Right hindlimb (tissue), 1 donor: ENCODE results near the gene BPIFB2.

Experiments used
- DNase-seq: peaks from one replicate; pipeline ENCODE4 v3.0.0-alpha.2; 2018

BPIFB2 gene

DNA sequence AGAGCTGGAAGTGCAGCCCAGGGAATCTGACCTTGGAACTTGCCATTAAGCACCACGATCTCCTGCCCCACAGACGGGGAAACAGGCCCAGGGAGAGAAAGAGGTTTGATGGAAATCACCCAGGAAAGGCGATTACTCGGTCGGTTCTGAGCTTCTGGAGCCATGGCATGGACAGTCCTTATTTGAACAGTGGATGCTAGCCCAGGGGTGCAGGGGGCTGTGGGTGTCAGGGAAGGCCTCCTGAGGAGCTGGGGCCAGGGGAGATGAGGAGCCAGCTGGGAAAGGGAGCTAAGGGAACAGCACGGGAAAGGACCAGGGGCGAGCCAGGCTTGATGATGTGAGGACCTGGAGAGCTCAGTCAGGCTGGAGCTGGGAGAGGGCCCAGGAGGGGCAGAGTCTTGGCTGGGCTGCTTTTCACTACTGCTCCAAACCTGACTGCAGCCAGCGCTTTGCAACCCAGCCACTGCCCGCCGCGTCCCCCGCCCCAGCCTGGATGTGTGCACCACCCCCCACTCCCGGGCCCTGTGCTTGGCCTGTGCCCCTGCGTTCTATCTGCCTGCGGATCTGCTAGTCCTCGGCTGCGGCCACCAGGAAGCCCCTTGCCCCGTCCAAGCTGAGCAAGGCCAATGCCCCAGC, 21.1 kb upstream of the BPIFB2 start:
- no peak for DNase-seq

DNA sequence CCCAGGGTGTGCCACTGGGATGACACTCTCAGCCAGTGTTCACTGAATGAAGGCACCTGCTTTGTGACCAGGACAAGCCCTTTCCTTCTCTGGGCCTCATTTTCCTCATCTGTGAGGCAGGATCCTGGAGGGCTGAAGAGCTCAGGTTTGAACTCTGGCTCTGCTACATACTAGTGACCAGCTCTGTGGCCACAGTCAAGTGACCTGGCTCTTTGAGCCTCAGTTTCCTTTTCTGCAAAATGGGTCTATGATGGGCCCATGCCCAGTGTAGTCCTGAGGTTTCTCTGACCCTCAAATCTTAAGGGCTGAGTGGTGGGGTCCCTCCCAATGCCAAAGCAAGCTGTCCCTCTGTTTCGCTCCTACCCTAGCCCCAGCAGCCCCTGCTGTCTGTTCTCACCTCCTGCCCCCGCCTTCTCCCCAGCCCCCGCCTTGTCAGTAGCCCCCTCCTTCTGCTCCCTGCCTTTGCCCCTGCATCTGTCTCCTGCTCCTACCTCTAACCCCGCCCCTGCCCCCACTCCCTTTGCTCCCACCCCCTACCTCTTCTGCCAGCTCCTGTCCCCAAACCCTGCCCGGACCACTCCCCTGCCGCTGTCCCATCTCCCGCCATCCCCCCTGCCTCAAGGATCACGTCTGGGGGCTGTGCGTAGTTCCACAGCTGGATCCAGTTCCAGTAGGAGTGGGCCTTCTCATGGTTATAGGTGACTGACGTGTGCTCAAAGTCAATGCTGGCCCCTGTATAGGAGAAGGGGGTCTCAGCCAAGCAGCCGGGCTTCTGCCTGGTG, 20.3 kb upstream of the BPIFB2 start:
- DNase-seq, result no peak

DNA sequence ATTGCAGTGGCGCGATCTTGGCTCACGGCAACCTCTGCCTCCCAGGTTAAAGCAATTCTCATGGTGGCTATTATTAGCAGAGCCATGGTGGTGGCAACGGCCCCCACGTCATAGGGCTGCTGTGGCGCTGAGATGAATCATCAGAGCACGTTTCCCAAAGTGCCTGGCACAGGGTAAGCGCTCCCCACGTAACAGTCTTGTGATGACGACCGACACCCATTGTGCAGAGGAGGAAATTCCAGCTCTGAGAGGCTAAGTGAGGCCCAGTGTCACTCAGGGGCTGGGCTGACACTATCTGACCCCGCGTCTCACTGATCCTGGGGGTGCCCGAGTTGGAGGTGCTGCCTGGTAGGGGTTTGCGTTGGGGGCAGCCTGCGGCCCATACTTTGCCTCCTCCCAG, 19.5 kb upstream of the BPIFB2 start:
- no peak for DNase-seq

DNA sequence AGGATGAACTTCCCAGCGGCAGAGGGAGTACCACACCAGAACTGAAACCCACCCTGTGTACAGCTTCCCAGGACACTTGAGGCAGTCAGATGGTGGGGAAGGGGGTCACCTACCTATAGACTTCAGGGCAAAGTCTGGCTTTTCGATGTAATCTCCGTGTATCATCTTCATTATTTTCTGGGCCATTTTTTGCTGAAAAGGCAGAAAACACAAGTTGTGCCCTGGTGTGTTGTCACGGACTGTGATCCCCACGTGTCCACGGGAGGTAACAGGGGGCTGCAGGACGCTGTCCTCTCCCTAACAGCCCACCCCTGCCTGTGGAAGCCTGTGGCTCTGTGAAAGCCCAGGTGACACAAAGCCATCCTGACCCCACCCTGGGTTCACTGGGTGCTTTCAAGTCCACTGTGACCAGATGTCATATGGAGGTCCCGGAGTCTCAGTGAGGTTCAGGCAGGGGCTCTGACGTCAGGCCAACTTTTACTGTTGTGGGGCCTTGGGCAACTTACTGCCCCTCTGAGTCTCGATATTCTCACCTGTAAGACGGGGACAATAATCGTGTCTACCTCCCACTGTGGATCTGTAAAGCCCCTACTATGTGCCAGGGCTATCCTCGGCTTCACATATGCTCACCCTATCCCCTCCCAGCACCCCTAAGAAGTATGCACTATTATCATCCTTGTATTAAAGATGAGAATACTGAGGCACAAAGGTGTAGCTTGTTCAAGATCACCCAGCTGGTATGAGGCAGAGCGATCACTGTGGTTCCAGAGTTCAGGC, 17.8 kb upstream of the BPIFB2 start:
- DNase-seq, result no peak

DNA sequence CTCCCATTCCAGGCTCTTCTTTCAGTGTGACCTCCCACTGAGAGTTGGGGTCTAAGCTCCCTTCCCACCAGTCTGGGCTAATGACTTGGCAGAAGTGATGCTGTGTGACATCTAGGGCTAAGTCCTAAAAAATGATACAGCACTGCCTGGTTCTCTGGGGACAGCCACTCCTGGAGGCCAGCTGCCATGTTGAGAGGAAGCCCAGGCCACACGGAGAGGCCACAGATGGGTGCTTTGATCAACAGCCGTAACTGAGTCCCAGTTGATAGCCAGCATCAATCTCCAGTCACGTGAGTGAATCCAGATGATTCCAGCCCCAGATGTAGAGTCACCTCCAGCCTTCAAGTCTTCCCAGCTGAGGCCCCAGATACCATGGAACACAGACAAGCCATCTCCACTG, 17.1 kb upstream of the BPIFB2 start:
- DNase-seq, result no peak

DNA sequence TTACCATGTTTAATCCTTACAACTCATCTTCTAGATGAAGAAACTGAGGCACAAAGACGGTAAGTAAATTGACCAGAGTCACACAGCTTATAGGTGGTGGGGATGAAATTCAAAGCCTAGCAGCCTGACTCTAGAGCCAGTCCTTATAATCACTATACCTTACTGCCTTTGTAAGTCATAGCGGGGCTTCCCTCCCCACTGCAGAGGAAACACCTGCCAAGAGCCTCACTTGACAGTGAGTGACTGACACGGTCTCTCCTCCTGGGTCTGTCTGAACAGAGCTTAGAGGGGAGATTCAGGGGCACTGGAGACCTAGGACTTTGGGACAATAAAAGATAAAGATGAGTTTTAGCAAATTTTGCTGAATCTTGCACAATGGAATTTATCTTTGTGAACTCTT, 16.1 kb upstream of the BPIFB2 start:
- DNase-seq, result no peak

DNA sequence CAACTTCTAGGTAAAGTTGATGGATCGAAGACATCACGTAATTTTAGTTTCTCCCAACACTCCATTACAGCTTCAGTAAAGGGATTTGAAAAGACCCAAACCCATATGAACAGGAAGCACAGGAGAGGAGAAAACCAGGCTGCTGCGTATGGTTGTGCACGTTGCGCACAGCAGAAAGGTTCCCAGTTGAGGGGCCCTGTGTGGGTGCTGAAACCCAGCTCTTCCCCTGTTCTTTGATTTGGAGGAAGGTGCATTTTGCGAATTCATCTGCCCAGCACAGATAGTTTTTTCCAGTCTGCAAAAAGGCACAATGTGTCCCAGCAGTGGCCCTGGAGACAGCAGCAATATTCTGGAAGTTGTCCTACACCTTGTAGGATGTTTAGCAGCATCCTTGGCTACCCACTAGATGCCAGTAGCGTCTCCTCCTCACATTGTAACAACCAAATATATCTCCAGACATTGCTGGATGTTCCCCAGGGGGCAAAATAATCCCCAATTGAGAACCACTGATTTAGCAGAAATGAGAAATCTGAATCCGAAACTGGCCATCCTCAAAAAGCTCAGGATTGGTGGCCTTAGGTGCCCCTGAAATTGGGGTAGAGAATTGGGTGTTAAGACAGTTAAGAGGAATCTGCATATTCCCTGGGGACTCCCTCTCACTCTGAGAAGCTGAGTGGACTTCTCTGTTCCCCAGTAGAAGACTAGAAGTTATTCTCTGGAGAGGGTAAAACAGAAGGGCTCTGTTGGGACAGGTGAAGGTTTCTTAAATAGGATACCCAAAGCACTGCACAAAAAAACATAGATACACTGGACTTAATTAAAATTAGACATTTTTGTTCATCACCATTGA, 15.5 kb upstream of the BPIFB2 start:
- DNase-seq, result no peak

DNA sequence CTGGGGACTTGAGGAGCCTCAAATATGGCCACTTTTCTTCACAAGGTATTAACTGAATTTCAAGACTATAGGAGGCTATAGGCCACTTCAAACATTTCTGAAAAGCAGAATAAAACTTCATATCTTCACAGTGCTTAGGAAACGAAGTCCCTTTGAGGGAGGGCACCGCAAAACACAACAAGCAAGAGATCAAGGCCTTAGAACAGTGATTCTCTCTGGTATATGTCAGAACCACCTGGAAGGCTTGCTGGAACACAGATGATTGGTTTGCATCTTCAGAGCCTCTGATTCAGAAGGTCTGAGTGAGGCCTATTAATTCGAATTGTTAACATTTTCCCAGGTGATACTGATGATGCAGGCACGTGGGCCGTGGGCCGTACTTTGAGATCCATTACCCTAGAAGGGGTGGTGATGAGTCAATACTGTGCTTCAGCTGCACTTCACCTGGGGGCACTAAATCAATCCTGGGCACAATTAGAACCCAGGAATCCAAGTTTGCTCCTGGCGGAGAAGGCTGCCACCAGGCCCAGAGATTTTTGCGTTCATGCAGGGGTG, 13.9 kb upstream of the BPIFB2 start:
- no peak for DNase-seq

DNA sequence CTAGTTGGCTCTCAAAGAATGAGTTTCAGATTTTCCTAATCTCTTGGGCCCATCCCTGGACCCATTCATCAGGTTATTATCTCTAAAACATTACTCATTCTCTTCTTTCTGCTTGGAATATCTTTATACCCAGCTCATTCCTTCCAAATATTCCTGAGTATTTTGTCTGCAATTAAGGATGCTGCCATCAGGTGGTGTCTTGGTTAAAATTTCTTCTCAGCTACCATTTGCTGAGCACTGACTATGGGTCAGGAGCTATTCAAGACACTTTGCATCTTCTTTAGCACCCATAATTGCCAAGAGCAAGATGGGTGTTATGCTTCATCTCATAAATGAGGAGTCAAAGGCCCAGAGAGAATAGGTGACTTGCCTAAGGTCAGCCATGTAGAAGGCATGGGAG, 11.7 kb upstream of the BPIFB2 start:
- DNase-seq, result no peak

DNA sequence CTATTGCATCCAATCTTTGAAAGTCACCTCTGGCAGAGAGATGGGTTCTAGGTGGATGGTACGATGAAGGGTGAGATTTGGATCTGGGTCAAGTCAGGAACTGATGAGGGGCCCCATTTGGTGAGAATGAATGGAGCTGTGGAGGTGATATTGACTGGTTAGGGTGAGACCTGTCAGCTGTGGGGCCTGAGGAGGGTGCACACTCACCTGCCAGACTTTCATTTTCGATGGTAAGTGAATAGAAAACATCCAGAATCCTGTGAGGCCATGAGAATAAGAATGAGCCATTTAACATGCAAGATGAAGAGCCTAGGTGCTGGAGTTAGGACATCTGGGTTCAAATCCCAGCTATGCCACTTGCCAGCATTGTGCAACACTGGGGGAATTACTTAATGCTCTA, 10.1 kb upstream of the BPIFB2 start:
- DNase-seq, result no peak

DNA sequence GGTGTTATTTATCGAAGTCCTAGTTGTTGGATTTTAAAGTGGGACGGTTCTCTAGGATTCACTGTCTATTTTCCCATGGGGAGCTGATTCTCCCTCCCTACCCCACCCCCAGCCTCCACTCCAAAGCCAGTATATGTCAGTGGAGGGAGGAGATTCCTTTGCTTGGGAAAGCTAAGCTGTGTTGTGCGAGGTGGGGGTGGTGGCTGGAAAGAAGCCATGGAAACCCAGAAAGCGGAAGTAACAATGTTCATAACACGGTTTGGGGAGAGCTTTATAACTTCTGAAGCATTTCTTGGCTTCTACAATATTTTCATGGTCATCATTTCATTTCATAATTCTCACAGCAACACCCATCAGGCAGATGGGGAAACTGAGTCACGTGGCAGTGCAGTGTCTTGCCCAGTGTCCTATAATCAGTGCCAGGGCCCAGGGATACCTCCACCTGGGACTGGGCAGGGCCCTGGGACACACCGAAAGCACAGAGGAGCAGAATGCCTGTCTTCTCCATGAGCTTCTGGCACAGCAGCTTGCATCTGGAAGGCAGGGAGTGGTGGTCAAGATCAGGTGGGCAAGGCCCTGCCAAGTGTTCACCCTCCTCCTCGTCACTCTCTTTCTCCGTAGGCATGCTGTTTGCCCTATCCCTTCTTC, 7.8 kb upstream of the BPIFB2 start:
- no peak for DNase-seq

DNA sequence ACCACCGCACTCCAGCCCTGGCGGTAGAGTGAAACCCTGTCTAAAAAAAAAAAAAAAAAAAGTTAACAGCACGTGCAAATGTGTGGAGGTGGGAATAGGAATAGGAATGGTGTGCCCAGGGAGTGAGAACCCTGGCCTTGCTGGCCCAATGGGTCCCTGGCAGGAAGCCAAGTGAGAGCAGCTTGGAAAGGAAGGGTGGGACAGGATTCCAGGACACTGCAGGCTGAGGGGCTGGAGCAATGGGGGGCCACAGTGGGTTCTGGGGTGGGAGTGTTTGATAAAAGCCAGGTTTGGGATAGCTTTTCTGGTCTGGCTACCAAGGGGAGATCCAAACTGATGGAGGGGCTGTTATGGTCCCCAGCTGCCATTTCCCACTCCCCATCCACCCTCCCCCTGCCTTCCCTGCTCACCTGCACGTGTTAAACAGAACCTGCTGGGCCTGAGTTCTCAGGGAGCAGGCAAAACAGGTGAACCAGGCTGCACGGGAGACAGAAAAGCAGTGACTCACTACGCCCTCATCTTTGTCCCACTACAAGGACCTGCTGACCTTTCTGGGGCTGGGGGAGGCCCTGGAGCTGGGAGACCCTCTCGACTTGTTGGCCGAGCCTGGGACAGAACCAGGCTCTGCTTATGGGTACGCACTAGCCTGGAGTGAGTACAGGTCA, 6.6 kb upstream of the BPIFB2 start:
- no peak for DNase-seq

DNA sequence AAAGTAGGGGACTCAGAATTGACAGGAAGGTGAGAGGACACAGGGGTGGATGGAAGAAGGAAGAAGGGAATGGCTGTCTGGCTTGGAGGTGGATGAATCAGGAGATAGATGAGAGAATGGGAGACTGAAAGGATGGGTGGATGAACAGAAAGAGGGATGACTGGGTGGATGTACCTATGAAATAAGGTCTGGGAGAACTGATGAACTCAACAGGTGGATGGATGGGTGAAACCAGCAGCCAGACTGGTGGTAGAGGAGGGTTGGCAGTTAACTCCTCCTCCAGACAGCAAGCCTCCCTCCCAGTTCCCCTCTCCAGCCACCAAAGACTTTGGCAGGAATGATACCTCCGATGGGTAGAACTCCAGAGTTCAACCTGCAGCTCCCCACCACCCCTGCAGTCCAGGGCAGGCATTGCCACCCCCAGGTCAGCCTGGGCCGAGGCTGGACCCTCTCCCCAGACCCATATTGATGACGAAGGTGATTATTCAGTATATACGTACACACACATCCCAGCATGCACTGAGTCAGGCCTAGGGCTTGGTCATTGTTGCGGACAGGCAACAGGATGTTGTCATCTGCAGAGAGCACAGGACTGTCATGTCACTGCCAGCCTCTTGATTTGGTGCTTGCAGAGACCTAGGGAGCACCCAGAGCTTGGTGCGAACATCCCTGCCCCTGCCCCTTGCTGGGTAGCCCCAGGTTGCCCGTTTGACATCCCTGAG, 5.3 kb upstream of the BPIFB2 start:
- no peak for DNase-seq

DNA sequence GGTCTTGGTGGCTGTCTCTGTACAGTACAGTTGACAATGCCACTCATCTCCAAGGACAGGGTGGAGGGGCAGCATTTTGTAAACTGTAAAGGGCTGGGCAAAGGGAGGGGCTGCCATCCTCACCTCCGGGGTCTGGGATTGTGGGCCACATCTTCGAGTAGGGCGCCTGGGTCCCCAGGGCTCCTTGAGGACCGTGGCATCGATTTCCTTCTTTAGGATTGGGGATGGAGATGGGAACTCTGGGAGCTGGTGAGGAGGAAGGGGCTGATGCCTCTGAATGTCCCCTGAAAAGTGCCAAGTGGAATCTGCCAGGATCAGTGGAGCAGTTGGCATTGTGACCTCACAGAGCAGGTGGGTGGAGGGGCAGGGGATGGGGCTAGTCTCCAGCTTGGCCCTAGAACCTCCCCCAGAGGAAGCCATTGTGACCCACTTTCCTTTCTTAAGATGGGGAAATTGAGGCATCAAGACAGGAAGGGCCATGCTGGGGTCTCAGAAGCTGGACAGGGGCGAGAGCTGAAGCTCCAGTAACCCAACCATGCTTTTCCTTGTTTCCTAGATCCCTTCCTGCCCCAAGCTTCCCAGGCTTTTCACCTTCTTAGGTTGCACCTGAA, 3.3 kb upstream of the BPIFB2 start, which contains the start of gene SUN5:
SUN5 (minus strand) TSS at position 293 of the 611 bp plus-strand sequence; CDS start at position 200, 93 bp downstream.
- no peak for DNase-seq

DNA sequence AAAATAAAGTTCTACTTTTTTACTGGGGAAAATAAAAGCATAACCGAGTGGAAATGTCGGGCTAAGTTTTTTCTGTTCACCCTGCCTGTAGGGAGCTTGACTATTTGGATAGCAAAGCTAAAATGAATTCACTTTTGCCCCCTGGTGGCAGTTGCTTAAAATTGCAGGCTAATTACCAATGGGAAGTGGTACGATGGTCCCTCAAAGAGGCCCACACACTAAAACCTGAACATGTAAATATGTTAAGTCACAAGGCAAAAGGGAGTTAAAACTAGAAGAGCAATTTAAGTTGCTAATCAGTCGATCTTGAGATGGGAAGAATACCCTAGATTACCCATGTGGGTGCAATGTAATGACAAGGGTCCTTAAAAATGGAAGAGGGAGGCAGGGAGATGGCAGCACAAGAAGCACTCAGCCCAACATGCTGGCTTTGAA, 2.4 kb upstream of the BPIFB2 start:
- DNase-seq, result no peak

DNA sequence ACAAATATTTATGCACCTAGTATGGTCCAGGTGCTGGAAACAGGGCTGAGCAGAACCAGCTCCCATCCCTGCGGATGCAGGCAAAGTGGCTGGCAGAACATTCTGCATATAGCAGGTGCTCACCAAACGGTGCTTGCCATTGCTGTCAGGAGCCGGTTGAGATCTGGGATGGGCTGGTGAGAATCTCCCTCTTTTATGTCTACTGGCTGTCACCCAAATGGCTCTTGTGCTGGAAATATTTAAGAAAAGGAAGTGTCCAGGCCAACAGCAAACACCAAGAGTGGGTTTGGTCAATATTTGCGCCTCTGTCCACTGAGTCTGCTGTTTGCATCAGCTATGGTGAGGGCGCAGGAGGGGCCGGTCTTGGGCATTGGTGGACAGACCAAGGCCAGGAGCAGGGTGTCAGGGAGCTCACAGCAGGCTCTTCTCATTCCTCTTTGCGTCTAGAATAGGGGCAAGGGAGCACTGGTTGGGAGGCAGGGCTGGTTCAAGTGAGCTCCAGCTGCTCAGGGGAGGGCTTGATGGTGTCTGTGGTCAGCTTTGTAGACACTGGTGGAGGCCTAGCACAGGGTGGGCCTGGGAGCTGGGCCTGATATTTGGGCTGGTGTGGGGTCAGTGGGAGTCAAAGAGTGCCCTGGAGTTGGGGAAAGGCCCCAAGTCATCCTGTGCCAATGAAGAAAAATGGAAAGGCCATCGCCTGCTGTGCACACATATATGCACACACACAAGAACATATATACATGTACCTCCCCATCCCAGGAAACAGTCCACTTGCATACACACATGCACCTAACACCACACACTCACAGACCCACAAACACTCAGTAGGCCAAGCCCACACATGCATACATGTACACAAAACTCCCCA, 1.4 kb upstream of the BPIFB2 start:
- DNase-seq, result no peak

DNA sequence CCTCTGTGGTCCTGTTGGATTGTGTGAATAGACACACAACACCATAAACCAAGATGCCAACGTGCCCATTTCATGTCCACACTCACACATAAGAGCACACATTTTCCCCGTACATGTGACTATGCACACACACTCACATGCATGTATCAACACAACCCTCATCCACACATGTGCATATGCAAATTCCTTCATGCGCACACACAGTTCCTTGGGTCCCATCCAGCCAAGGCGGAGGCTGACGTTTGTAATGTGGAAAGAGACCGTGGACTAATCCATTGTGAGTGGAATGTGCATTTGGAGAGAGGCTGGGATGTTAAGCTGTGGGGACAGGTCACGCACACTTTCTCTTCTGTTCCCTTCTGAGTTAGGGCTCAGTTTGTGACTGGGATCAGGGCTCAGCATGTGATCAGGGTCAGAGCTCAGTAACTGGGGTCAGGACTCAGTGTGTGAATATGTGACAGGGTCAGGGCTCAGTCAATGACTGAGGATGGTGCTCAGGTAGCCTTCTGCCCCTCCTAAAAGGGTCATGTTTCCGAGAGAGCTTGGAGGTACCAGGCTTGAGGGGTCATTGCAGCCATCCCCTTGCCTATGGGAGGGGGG, 628 bp upstream of the BPIFB2 start:
- no peak for DNase-seq

DNA sequence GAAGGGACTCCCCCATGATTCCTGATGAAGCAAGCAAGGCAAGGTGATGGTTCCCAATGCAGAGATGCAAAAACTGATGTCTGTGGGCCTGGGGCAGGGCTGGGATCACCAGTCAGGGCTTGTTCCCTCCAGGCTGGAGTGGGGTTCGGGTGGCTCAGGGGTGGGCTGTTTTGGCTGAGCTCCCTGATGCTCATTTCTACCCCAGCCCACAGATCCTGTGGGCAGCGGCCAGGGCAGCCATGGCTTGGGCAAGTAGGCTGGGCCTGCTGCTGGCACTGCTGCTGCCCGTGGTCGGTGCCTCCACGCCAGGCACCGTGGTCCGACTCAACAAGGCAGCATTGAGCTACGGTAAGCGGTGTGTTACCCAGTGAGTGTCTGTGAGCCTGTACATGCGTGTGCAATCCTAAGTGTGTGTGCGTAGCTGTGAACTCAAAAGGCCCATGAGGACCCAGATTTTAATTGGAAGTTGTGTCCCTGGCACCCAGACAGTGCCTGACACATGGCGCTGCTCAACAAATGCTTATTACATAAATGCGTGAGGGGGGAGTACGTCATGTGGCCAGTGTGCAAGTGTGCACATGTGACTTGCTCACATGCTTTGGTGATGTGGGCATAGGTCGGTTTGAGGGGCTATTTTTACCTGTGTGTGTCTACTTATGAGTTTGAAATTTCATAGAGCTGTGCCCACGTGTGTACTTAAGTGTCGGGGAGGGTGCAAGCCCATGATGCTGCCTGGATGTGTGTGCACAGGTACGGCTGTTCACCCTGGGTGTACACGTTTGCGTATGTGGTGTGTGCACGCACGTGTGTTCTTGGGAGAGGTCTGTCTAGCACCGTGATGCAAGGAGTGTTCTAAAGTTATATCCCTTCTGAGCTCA, 1.1 kb downstream of the BPIFB2 start:
- no peak for DNase-seq
